ENCODE data around the gene HLA-DOA. TPM values are rescaled to one million over a fixed set of nuclear protein-coding genes. Genes with fewer than 3 reads are reported as not detected.
A peak's percentile ranks its signal among the peaks of the same experiment; 100 is the strongest.

HLA-DOA gene
- total and polyA plus RNA-seq, 2 of the 8 experiments (the other 6 are each of a cell fraction or from before 2014, with no cell fraction given) = 23.7 to 89.0 TPM

- TF ChIP-seq SIN3A (conservative IDR thresholded peaks at IDR 0.05 in 1 of 2, IDR thresholded peaks at IDR 0.05 in 1 of 2; ENCODE audit: low read depth in 1 of 2, low read length in 2 of 2) (peak; percentile 76 to 86; a peak in 3 of 4 replicates), POLR2AphosphoS5 (IDR thresholded peaks at IDR 0.05; ENCODE audit: low read depth, low read length) (peak; percentile 51), EP300 (IDR thresholded peaks at IDR 0.05; ENCODE audit: borderline replicate concordance in 1 of 2, low read depth in 2 of 2, low read length in 2 of 2) (no peak), TCF12 (IDR thresholded peaks at IDR 0.05; ENCODE audit: low read depth, low read length) (no peak), KDM4A (IDR thresholded peaks at IDR 0.05; ENCODE audit: low read depth, low read length, severe bottlenecking) (no peak), YY1 (IDR thresholded peaks at IDR 0.05; ENCODE audit: low read depth, low read length) (no peak), SP4 (IDR thresholded peaks at IDR 0.05; ENCODE audit: low read length) (no peak), CHD1 (IDR thresholded peaks at IDR 0.05; ENCODE audit: low read depth, low read length) (no peak), USF2 (IDR thresholded peaks at IDR 0.05; ENCODE audit: low read length) (no peak), BACH1 (IDR thresholded peaks at IDR 0.05; ENCODE audit: low read length) (no peak), POLR2A (IDR thresholded peaks at IDR 0.05; ENCODE audit: control extremely low read depth in 1 of 2, low read depth in 2 of 2, low read length in 2 of 2) (peak in 1 of 2 experiments; percentile 24; a peak in 1 of 3 replicates), ZNF274 (IDR thresholded peaks at IDR 0.05; ENCODE audit: borderline replicate concordance, extremely low read depth, low read length) (no peak), CBX5 (IDR thresholded peaks at IDR 0.05; ENCODE audit: low read depth, low read length) (no peak), ASH2L (IDR thresholded peaks at IDR 0.05; ENCODE audit: low read length) (no peak), CREB1 (IDR thresholded peaks at IDR 0.05) (no peak)
These were observed 36.0 kb downstream of the HLA-DOA start (continued) for GRCh38 chr6:32973144-32974015.

All from H1 (cell line).